Liver (tissue), 3 donors: ENCODE data around the gene IRF2.

Experiments used
- ATF3 ChIP-seq: IDR thresholded peaks from 2 replicates; pipeline ENCODE4 v1.6.1; 2016; ENCODE audit warnings: antibody characterized with exemption
- CTCF ChIP-seq: fragments of 150-350 bp; IDR thresholded peaks from 2 replicates; pipeline ENCODE4 v1.5.1; 2017; ENCODE audit warnings: improper control_type of control experiment, low read depth, low read length; ENCODE audit not compliant: missing input control
- GABPA ChIP-seq, 2 donors: IDR thresholded peaks in 1 of 2; conservative IDR thresholded peaks in 1 of 2; 2 replicates each; pipeline ENCODE4 v1.6.1; 2016; ENCODE audit warnings: antibody characterized with exemption in 2 of 2, mild to moderate bottlenecking in 1 of 2, moderate library complexity in 1 of 2
- HNF4G ChIP-seq: IDR thresholded peaks from 2 replicates; pipeline ENCODE4 v1.6.1; 2016; ENCODE audit warnings: antibody characterized with exemption
- JUND ChIP-seq, 2 donors: IDR thresholded peaks; 2 replicates each; pipeline ENCODE4 v1.6.1; 2016; ENCODE audit warnings: antibody characterized with exemption in 2 of 2
- YY1 ChIP-seq: IDR thresholded peaks from 2 replicates; pipeline ENCODE4 v1.6.1; 2016; ENCODE audit warnings: antibody characterized with exemption, mild to moderate bottlenecking
- TF ChIP-seq, protein P1 (sequence below): IDR thresholded peaks from 2 replicates; pipeline ENCODE4 v1.6.1; 2016; ENCODE audit warnings: antibody characterized with exemption
- TF ChIP-seq, protein P2 (sequence below): IDR thresholded peaks from 2 replicates; pipeline ENCODE4 v1.6.1; 2016; ENCODE audit warnings: antibody characterized with exemption
- donor health status: healthy.
- donor health status: healthy.

GRCh38 chr4:184356366-184356765, 118.0 kb downstream of the IRF2 start:
- TF ChIP-seq CTCF, result no peak
- no peak for TF ChIP-seq GABPA (IDR thresholded peaks at IDR 0.05 in 1 of 2, conservative IDR thresholded peaks at IDR 0.05 in 1 of 2)
- TF ChIP-seq, protein P1, sequence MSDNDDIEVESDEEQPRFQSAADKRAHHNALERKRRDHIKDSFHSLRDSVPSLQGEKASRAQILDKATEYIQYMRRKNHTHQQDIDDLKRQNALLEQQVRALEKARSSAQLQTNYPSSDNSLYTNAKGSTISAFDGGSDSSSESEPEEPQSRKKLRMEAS, result no peak
- no peak for TF ChIP-seq JUND (IDR thresholded peaks at IDR 0.05)
- TF ChIP-seq ATF3, result no peak
- TF ChIP-seq, protein P2, sequence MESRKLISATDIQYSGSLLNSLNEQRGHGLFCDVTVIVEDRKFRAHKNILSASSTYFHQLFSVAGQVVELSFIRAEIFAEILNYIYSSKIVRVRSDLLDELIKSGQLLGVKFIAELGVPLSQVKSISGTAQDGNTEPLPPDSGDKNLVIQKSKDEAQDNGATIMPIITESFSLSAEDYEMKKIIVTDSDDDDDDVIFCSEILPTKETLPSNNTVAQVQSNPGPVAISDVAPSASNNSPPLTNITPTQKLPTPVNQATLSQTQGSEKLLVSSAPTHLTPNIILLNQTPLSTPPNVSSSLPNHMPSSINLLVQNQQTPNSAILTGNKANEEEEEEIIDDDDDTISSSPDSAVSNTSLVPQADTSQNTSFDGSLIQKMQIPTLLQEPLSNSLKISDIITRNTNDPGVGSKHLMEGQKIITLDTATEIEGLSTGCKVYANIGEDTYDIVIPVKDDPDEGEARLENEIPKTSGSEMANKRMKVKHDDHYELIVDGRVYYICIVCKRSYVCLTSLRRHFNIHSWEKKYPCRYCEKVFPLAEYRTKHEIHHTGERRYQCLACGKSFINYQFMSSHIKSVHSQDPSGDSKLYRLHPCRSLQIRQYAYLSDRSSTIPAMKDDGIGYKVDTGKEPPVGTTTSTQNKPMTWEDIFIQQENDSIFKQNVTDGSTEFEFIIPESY, result no peak
- TF ChIP-seq YY1, result no peak
- no peak for TF ChIP-seq HNF4G
